SK-N-SH (cell line): ENCODE data around the gene PANK4.

ENCODE experiments used
- CTCF ChIP-seq: fragments of 200-600 bp; sonication (generic); IDR thresholded peaks from 2 replicates; pipeline ENCODE4 v1.6.1; 2017; ENCODE audit warnings: antibody characterized with exemption, mild to moderate bottlenecking, moderate library complexity
- ELF1 ChIP-seq: IDR thresholded peaks from 2 replicates; pipeline ENCODE4 v1.4.0; 2012
- MAX ChIP-seq: IDR thresholded peaks from 2 replicates; pipeline ENCODE4 v1.4.0; 2012; ENCODE audit warnings: low read depth
- MXI1 ChIP-seq: IDR thresholded peaks from 2 replicates; pipeline ENCODE4 v1.6.1; 2012; ENCODE audit warnings: mild to moderate bottlenecking, low read depth, low read length, improper control_type of control experiment
- NFIC ChIP-seq: IDR thresholded peaks from 2 replicates; pipeline ENCODE4 v1.4.0; 2012; ENCODE audit warnings: borderline replicate concordance
- POLR2AphosphoS5 ChIP-seq: IDR thresholded peaks from 2 replicates; pipeline ENCODE4 v1.6.1; 2012; ENCODE audit warnings: low read depth, low read length
- YY1 ChIP-seq: IDR thresholded peaks from 2 replicates; pipeline ENCODE4 v1.4.0; 2012; ENCODE audit warnings: low read depth, mild to moderate bottlenecking
- TF ChIP-seq, protein P1 (sequence below): IDR thresholded peaks from 2 replicates; pipeline ENCODE4 v1.4.0; 2012; ENCODE audit warnings: low read depth, borderline replicate concordance

DNA sequence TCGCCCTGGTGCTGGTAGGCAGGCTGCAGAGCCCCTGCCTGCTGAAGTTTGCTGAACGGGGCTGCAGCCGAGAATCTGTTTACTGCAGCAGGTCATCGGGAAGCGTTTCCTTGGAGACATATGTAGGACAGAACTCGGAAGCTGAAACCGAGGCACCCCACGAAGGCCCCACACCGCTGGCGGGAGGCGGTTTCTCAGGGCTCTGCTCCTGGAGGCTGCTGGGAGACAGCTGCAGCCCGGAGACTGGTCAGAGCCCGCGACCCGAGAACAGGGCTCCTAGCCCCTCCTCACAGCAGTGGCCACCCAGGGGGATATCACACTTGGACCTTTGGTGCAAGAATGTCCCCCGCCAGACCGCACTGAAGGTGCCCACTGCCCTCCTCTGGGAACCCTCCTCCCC, 63.0 kb downstream of the PANK4 start:
- TF ChIP-seq, protein P1, sequence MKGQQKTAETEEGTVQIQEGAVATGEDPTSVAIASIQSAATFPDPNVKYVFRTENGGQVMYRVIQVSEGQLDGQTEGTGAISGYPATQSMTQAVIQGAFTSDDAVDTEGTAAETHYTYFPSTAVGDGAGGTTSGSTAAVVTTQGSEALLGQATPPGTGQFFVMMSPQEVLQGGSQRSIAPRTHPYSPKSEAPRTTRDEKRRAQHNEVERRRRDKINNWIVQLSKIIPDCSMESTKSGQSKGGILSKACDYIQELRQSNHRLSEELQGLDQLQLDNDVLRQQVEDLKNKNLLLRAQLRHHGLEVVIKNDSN: no peak
- no peak for TF ChIP-seq YY1
- no peak for TF ChIP-seq CTCF
- no peak for TF ChIP-seq MAX
- TF ChIP-seq MXI1: no peak
- no peak for TF ChIP-seq ELF1
- TF ChIP-seq NFIC: no peak
- no peak for TF ChIP-seq POLR2AphosphoS5
